GM21423 (cell line): ENCODE measurements around the gene LYSMD2.

ENCODE experiments used
- ATAC-seq: cut with Tn5 transposase; IDR thresholded peaks from one replicate; pipeline ENCODE4 v1.9.1; 2021; ENCODE audit warnings: mild to moderate bottlenecking, moderate library complexity; ENCODE audit not compliant: unreplicated experiment

LYSMD2 gene

DNA sequence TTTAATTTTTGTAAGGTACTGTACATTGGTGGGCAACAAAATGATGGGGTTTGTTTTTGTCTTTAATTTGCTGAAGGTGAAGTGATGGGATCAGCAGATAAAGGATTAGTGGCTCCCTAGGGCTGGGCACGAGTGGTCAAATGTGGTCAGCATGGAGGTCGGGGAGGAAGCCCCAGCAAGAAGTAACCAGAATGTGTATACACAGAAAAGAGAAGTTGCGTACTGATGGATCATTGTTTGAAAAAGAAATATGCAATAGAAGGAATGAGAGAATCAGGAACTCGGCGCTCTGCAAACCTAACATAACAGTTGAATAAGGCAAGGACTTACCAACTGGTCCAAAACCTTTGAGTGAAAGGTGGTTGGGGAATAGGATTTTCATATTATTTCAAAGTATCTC is 15.4 kb upstream of the LYSMD2 start:
- no peak for ATAC-seq

DNA sequence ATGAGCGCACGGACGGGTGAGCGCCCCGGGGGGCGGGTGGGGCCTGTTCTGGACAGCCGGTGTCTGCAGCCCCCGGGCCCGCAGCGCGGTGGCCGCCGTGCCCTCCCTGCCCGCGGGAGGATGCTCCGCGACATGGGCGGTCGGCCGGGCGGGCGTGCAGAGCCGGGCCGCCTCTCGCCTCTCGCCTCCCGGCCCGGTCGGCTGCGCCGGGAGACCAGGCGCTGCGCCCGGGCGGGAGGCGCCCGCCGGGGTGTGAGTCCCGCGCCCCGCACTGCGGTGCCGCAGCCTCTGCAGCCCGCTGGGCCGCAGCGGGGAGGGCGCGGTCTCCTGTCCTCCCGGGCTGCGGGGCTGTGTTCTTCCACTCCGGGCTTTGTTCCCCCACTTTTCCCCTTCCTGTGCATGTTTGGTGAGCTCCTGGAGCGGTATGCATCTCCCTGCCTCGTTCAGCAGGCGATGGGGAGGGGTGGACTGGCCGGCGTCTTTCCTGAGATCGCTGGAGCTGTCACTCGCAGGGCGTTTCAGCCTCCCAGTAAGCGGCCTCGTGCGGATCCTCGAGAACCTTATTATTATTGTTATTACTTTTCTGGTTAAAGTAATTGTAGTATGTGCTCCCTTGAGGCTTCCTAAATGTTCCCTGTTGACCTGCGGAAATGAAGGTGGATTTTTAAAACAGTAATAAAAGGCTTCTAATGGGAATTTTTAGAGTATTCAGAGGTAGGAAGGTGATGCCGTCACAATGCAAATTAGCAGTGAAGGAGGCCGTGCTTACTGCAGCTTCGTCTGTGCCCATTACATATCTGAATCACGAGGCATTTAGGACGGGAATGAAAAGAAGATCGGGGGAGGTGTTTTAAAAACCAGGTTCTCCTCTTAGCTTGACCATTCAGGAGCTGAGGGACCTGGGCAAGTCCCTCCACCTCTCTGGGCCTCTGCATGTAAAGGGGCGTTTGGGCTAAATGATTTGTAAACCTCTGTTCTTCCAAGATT is 14.5 kb upstream of the LYSMD2 start:
- ATAC-seq, result peak; percentile 38

GRCh38 chr15:51750792-51751696 is 13.6 kb upstream of the LYSMD2 start, which contains the start of gene TMOD2:
TMOD2 (plus strand) TSS chr15:51751597; CDS start chr15:51766442, 14,845 bp downstream.
- ATAC-seq, result peak; percentile 67

- ATAC-seq, result no peak
Observed at GRCh38 chr15:51750186-51750585, 12.7 kb upstream of the LYSMD2 start.

GRCh38 chr15:51749307-51749706 is 11.9 kb upstream of the LYSMD2 start:
- ATAC-seq, result no peak

DNA sequence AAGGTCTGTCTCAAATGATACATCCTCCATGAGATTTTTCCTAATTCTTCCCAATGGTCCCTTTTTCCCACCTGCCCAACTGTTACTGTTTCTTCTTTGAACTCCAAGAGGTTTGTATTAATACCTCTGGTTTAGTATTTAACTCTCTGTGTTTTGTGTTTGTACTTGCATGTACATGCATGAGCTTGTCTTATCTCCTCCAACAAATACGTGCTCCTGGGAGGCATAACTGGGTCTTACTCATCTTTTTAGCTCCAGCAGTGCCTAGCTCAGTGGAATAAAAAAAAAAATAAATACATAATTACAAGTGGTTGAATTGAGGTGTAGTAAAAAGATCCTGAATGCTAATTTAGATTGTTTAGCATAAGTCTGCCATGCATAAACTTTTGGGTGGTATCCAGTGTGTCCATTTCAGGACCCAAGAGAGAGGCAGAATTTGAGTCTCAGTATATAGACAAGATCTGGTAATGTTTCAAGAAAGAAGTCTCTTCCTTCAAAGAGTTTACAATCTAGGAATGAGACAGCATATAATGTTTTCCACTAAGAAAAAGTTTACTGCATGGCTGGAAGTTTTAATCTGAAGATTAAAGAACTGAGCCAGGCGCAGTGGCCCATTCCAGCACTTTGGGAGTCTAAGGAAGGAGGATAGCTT is 1.7 kb upstream of the LYSMD2 start:
- ATAC-seq, result no peak

DNA sequence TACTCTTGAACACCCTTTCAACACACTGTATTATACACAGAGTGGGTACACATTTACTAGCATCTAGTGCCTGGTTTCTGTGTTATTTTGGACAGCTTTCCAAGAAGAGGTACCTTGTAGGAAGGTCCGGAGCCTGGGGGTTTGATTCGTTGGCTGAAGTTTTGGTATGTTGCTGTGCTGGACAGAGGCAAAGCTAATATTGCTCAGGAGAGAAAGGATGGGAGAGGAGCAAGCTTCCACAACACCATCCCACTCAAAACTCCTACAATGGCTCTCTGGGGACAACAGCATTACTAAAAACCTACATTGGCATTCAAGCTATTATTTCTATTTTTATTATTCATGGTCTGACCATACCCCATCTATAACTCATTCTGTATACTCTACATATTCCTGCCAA is 1.1 kb upstream of the LYSMD2 start:
- no peak for ATAC-seq

GRCh38 chr15:51736751-51737521 is 519 bp downstream of the LYSMD2 start:
- peak; percentile 26 for ATAC-seq

DNA sequence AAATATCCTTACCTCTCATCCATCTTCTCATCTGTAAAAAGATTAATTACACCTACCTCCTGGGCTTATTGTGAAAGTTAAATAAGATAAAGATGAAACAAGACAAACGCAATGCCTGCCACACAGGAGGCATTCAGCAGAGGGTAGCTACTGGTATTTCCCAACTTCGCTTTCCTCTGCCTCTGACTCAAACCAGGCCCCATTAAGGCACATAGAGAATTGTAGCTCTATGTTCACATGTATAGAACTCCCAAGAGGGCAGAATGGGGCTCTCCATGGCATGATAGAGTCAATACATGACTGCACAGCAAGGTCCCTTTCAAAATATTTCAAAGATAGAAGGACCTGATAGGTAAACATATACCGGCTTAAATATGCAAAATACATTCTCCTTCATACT is 1.4 kb downstream of the LYSMD2 start:
- ATAC-seq, result peak; percentile 23

- ATAC-seq, result no peak
Observed at GRCh38 chr15:51735228-51736010, 2.0 kb downstream of the LYSMD2 start.

DNA sequence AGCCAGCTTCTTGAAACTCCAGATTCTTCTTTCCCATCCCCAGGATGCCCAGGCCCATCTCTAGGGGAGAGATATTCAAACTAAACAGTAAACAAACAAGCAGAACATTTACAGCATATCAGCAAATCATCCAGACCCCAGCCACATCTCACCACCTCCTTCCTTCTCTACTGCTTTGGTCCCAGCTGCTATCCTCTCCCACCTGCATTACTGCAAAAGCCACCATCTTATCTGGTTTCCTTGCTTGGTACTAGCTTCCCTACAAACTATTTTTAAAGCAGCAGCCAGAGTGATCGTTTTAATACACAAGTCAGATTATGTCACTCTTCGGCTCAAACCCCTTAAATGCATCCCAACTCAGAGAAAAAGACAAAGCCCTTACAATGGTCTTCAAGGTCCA is 4.8 kb downstream of the LYSMD2 start:
- no peak for ATAC-seq

- ATAC-seq, result peak; percentile 51
Observed at GRCh38 chr15:51731549-51732267, 5.7 kb downstream of the LYSMD2 start.

DNA sequence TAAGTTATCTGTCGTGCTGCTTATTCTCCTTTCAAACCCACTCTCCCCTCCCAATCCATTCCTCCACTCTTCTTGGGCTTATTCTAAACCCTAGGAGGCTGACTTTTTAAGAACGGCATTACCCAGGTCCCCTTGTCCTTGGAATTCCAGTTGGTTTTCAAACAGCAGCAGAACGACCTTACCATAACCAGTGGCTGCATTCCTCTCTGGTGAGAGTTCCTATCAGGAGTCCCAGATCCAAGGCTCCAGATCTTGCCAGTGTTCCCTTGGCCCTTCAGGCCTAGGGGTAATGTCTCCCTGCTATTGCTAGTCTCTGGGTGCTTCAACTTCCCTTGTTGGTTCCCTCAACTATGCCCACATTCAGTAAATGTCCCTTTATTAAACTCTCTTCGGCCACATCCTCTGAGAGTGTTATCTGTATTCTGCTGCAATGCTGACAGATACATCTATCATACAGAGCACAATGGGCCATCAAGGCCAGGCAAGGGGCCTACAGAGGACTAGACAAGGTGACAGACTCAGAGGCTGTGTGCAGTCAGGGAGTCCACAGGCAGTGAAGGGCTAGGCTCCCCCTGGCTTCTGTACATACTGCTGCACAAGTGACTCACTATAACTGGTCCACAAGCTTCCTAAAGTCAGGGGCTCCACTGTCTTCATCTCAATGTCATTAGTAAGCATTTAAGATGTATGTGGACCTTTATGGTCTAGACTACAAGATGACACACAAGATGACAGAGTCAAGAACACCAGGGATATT is 10.1 kb downstream of the LYSMD2 start:
- ATAC-seq, result no peak

DNA sequence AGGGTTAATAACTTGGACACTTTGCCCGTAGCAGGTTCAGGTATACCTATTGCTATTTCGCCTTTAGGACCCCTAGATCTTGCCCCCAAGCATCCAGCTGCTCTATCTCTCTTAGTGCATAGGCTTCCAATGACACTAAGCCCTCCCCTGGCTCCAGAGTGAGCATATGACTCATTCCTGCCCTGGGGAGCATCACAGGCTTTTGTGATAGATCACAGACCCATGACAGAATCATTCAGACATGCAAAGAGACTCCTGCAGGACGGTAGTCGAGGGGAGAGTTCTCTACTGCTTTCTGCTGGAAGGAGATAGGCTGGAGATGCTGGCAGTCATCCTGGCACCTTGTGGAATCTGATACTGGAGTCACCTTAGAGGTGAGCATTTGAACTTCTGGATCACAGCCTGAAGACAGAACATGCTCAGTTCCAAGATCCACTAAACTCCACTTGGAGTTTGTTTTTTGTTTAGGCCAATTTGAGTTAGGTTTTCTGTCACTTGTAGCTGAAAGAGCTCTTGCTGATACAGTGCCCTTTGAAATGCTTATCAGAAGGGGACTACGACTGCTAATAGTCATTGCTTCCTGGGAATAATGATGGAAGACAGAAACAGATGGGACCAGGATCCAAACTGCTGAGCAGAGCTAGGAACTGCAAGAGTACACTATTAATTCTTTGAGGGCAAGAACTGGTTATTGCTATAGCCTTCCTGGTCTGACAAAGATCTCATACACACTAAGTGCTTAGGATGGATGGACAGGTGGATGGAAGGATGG is 11.0 kb downstream of the LYSMD2 start:
- peak; percentile 77 for ATAC-seq

DNA sequence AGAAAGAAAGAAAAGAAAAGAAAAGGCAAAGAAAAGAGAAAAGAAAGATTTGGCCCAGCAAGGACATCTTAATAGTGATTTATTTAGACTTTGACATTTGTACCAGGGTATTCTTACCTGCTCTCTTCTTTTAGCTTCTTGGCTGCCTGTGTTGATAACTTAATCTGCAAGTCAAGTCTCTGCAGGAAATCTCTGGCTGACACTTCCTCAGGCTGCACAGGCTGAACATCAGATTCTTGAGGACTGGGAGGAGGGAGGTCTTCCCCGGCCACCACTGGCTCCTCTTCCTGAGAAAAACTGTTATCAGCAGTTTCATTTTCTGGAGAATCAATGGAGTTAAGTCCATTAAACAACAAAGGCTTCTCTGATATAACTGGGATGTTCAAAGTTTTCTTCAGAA is 12.8 kb downstream of the LYSMD2 start:
- ATAC-seq, result no peak

- ATAC-seq, result no peak
Observed at GRCh38 chr15:51724199-51724598, 13.3 kb downstream of the LYSMD2 start.

- ATAC-seq, result no peak
Observed at GRCh38 chr15:51721199-51721960, 16.1 kb downstream of the LYSMD2 start.
